ENCODE data around the gene INTS12.

Gene INTS12

DNA sequence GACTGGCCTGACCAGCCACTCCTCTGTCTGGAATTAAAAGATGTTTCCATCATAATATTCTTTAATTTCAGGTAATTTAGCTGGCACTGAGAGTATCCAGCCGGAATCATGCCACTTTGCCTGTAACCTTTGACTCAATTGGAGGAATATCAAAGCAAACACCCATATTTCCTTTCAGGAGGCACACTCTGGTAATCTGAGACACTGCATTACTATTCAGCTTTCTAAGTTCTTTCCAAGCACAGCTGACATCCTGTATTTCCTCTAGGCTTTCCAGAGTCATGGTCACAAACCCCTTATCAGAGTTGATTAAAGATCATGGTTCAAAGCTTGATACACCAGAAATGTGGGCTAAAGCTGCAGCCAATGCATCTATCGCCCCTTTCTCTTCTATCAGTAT is 29.3 kb downstream of the INTS12 start:
- DNase-seq = no peak

GRCh38 chr4:105677709-105678108 is 30.8 kb downstream of the INTS12 start:
- no peak for DNase-seq

- DNase-seq = no peak
Measured at GRCh38 chr4:105674011-105674410, 34.5 kb downstream of the INTS12 start.

DNA sequence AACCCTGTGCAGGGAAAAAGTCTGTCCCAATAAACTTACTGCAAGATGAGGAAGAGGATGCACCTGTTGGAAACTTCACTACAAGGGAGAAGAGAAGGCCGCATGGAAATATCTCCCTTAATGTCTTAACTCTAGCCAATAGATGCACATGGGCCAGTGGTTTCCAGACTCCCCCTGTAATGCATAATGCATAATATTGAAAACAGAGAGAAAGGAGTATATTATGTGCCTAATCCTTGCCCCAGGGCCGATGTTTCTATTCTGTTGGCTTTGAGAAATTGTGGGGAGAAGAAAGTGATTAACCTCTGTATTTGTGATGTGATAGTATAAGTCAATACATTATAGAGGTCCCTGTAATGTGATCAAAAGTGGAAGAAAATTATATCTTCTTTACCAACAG is 37.2 kb downstream of the INTS12 start:
- DNase-seq = no peak

GRCh38 chr4:105670684-105671083 is 37.8 kb downstream of the INTS12 start:
- DNase-seq = no peak

GRCh38 chr4:105666693-105667092 is 41.8 kb downstream of the INTS12 start:
- peak; percentile 27 for DNase-seq

- no peak for DNase-seq
Measured at GRCh38 chr4:105662935-105663675, 45.4 kb downstream of the INTS12 start.

- no peak for DNase-seq
Measured at GRCh38 chr4:105661028-105661427, 47.5 kb downstream of the INTS12 start.

DNA sequence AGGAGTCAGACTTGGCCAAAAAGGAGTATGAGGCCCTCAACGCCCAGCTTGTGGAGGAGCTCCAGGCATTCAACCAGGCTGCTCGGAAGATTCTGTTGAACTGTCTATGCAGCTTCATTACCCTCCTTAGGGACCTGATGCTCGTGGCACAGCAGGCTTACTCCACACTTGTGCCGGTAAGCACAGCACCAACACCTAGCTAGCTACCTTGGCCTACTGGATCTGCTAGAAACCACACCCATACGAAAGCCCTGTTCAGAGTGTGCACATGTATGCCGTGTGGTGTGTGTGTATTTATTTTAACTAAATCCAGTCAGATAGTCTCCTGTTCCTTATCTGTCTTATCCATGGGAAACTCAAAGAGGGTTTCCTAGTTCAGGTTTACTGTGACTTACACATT is 49.3 kb downstream of the INTS12 start:
- DNase-seq = no peak

GRCh38 chr4:105657117-105657765 is 51.2 kb downstream of the INTS12 start:
- no peak for DNase-seq

- DNase-seq = no peak
Measured at GRCh38 chr4:105652286-105652888, 56.1 kb downstream of the INTS12 start.

- no peak for DNase-seq
Measured at GRCh38 chr4:105651884-105652283, 56.6 kb downstream of the INTS12 start.

DNA sequence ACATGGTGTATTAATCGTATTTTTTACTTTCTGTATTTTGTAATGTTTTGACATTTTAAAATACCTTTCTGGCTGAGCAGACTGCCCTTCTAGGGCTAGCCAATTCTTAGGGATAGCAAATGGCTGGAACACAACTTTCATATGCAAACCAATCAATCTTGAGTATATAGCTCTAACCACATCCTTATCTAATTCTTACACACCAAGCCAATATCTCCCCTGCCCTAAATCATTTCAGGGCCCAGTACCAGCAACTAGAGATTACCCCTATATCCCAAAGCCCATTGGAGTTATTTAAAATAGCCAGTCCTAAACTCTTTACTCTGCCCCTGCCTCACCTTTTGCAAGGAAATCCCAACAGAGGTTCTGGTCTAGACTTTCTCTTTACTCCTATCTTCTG is 58.3 kb downstream of the INTS12 start:
- DNase-seq = no peak

GRCh38 chr4:105645440-105645839 is 63.0 kb downstream of the INTS12 start:
- DNase-seq = no peak

- peak; percentile 21 for DNase-seq
Measured at GRCh38 chr4:105644257-105644656, 64.2 kb downstream of the INTS12 start.

GRCh38 chr4:105641845-105642244 is 66.6 kb downstream of the INTS12 start:
- DNase-seq = peak; percentile 62

DNA sequence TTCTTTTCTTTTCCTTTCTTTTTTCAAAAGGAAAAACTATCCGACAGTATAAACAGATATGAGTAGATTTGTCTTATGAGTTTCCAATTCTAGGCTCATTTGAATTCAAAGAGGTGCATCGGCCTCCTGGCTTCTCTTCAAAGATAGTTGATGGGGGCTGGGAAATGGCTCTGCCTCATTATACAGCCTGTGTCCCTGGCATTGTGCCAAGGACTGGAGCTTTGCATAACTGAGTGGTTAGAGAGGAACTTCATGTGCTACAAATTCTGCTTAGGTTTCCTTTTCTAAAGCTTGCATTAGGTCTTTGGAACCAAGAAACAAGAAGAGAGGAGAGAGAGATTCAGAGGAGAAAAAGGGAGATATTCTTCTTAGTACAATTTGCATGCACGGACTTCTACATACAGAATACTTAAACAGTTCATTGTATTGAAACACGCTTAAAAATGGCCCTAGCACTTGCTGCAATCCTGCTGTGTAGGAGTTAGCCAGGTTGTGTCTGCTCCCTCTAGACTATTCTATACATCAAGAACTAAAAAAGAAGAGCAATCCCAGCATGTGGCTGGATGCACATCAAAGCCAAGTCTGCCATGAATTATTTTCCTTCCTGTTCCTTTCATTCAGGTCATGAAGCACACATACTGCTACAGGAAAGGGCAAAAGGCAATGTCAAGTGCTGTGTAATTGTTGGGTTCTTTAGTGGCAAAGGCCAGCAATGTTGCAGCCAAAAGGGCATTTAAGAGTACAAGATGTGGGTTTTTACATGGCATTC is 70.9 kb downstream of the INTS12 start:
- peak; percentile 54 for DNase-seq

DNA sequence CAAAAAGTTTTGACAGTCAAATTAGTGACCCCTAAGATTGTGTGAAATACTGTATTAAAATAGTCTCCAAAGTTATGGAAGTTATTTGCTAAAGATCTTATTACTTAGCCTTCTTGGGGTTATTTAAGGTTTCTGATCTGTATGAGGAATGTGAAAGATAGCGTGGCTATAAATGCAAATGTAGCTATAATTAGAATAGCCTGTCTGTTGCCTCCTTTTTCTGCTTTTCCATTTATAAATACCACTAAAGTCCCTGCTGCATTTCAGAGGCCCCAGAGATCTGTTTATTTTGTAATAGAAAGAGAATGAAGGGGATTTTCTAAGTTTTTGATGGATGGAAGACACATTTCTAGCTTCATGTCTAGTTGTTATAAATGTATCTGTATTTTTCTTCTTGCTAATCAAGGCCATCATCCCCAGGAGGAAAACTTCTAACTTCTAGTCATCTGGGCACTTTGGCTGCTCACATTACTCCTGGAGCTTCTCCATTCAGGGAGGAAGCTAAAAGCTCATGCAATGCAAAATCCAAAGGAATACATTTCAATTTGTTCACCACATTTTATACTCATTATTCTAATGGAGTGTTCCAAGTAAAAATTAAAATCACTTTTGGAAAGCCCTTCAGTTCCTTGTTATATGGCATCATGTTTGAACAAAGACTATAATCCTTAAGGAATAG is 73.9 kb downstream of the INTS12 start:
- no peak for DNase-seq

DNA sequence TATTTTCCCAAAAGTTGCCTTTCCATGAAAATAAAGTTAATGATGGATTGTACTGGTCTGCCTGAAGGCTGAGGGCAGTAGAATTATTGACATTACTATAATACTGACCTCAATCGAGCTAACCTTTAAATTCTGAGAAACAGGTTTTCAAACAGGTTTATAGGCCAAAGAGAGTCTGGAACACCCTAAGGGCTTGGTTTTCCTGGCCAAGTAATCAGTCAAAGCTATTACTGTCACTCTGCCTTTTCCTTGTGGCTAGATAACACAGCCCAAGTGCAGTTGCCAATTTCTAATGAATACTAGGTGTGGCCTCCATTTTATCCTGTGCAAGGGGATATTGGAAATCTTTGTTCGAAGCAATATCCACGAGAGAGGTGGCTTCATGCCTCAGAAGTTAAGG is 75.2 kb downstream of the INTS12 start:
- DNase-seq = no peak

Measured in NCI-H1105 treated with DMSO at 0.1 percent for 48 hours (cell line).